Measurements from ENCODE around the gene SCN3B. TPM values are rescaled to one million over a fixed set of nuclear protein-coding genes. Genes with fewer than 3 reads are reported as not detected.

The SCN3B gene
- total and polyA plus RNA-seq, 9 of the 15 experiments (the other 6 are each of a cell fraction or from before 2014, with no cell fraction given) = 0.01 to 0.15 (median 0.04) TPM; not detected in 6

- TF ChIP-seq E2F8 (IDR thresholded peaks at IDR 0.05; ENCODE audit: low read depth, partially characterized antibody) = no peak
These were observed 30.2 kb upstream of the SCN3B start (continued) for GRCh38 chr11:123684601-123685000.

- peaks cover 0 to 4% of the 10 kb centered on the region in 2 experiments; a peak in 2 of 5 replicates for H3K27me3 ChIP-seq (ENCODE audit: control insufficient read depth in 2 of 2, insufficient read depth in 2 of 2, low read length in 2 of 2)
- CTCF ChIA-PET (ENCODE audit: low intra/inter-chr PET ratio) = no interaction called here
- no peaks in the 10 kb centered on the region for H3K36me3 ChIP-seq (ENCODE audit: control insufficient read depth, insufficient read depth, low read length)
- WGBS (ENCODE audit: insufficient coverage, low coverage, missing lambda C conversion rate) = 0% methylated on average over 8 of the region's 8 CpGs
- ATAC-seq = no peak
- no peak overlapping the region for H3K27ac ChIP-seq (ENCODE audit: extremely low read depth, low read depth, low read length)
- H4K20me1 ChIP-seq (replicated peaks; ENCODE audit: control insufficient read depth, insufficient read depth, low read length) = no peaks in the 10 kb centered on the region
- in situ Hi-C loops (cut with MboI) (no loop called here), intact Hi-C loops (cut with micrococcal nuclease) (no loop called here)
- H3K4me1 ChIP-seq (replicated peaks in 1 of 2; ENCODE audit: control insufficient read depth in 2 of 2, insufficient read depth in 2 of 2, low read length in 2 of 2) = no peaks in the 10 kb centered on the region
- BruUV-seq (replicated peaks) = no TSS peak
- no peak overlapping the region for H3K4me2 ChIP-seq (ENCODE audit: insufficient read depth, low read length)
- TF ChIP-seq BHLHE40 (IDR thresholded peaks at IDR 0.05; ENCODE audit: low read length) (no peak), ETV1 (tag; conservative IDR thresholded peaks at IDR 0.05; ENCODE audit: low read depth) (no peak), ZBTB26 (CRISPR knock-in tag; IDR thresholded peaks at IDR 0.05) (no peak)
- H2AFZ ChIP-seq (ENCODE audit: low read depth, low read length) = no peak overlapping the region
- H3K4me3 ChIP-seq = no peak overlapping the region
- H3K79me2 ChIP-seq (ENCODE audit: control insufficient read depth, insufficient read depth, low read length) = no peaks in the 10 kb centered on the region
- H3K9ac ChIP-seq (ENCODE audit: insufficient read depth in 1 of 2, low read depth in 2 of 2, low read length in 2 of 2) = no peak overlapping the region
- FAIRE-seq = no peak
- H3K9me3 ChIP-seq (replicated peaks; ENCODE audit: control insufficient read depth, insufficient read depth, low read depth, low read length) = no peaks in the 10 kb centered on the region
- no peaks in the 10 kb centered on the region for H3K9me1 ChIP-seq (ENCODE audit: control insufficient read depth, insufficient read depth, low read length)
- DNase-seq (ENCODE audit: extremely low read depth in 1 of 4, low spot score in 3 of 4) = no peak
- POLR2A ChIA-PET = interaction anchor here (0.6 kb wide), 1 partner anchor 25 kb away, joined by 3 read pairs; no protein-coding TSS in a partner anchor
These were observed 29.2 kb upstream of the SCN3B start for GRCh38 chr11:123683428-123684170.
